Measurements from ENCODE around the gene TTC38.

TTC38 gene

DNA sequence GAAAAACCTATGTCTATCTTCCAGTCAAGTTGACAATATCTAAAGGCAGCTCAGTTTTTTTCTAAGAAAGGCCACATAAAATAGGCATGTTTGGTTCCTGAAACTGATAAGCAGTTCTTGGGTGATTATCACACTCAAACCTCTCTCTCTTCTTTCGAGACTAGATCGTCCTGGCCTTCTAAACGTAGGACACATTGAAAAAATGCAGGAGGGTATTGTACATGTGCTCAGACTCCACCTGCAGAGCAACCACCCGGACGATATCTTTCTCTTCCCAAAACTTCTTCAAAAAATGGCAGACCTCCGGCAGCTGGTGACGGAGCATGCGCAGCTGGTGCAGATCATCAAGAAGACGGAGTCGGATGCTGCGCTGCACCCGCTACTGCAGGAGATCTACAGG is 32.8 kb upstream of the TTC38 start:
- no peaks in the 10 kb centered on the region for H3K4me1 ChIP-seq (ENCODE audit: insufficient read depth, low read length)
- H3K36me3 ChIP-seq (ENCODE audit: insufficient read depth, low read length): no peaks in the 10 kb centered on the region
- H3K27me3 ChIP-seq (ENCODE audit: insufficient read depth, low read length): no peaks in the 10 kb centered on the region
- no peaks in the 10 kb centered on the region for H3K9me3 ChIP-seq (ENCODE audit: insufficient read depth, low read depth, low read length)
- 93% methylated on average over 12 of the region's 12 CpGs for WGBS
- H3K9ac ChIP-seq (ENCODE audit: low read depth, low read length): no peak overlapping the region
- H3K4me3 ChIP-seq (ENCODE audit: low read length): no peak overlapping the region
- no peak overlapping the region for H3K27ac ChIP-seq (ENCODE audit: low read depth, low read length)

- H3K9ac ChIP-seq (ENCODE audit: low read depth, low read length): no peak overlapping the region
- no peaks in the 10 kb centered on the region for H3K36me3 ChIP-seq (ENCODE audit: insufficient read depth, low read length)
- no peak overlapping the region for H3K4me3 ChIP-seq (ENCODE audit: low read length)
- H3K27me3 ChIP-seq (ENCODE audit: insufficient read depth, low read length): no peaks in the 10 kb centered on the region
- H3K9me3 ChIP-seq (ENCODE audit: insufficient read depth, low read depth, low read length): no peaks in the 10 kb centered on the region
- no peak overlapping the region for H3K27ac ChIP-seq (ENCODE audit: low read depth, low read length)
- no peaks in the 10 kb centered on the region for H3K4me1 ChIP-seq (ENCODE audit: insufficient read depth, low read length)
- 87% methylated on average over 12 of the region's 12 CpGs for WGBS
These were observed 30.2 kb upstream of the TTC38 start for GRCh38 chr22:46237453-46238124.

GRCh38 chr22:46238541-46238940 is 29.3 kb upstream of the TTC38 start:
- H3K9ac ChIP-seq (ENCODE audit: low read depth, low read length): no peak overlapping the region
- H3K36me3 ChIP-seq (ENCODE audit: insufficient read depth, low read length): no peaks in the 10 kb centered on the region
- 95% methylated on average over 16 of the region's 16 CpGs for WGBS
- no peak overlapping the region for H3K27ac ChIP-seq (ENCODE audit: low read depth, low read length)
- H3K4me1 ChIP-seq (ENCODE audit: insufficient read depth, low read length): no peaks in the 10 kb centered on the region
- H3K27me3 ChIP-seq (ENCODE audit: insufficient read depth, low read length): no peaks in the 10 kb centered on the region
- no peak overlapping the region for H3K4me3 ChIP-seq (ENCODE audit: low read length)
- H3K9me3 ChIP-seq (ENCODE audit: insufficient read depth, low read depth, low read length): no peaks in the 10 kb centered on the region

DNA sequence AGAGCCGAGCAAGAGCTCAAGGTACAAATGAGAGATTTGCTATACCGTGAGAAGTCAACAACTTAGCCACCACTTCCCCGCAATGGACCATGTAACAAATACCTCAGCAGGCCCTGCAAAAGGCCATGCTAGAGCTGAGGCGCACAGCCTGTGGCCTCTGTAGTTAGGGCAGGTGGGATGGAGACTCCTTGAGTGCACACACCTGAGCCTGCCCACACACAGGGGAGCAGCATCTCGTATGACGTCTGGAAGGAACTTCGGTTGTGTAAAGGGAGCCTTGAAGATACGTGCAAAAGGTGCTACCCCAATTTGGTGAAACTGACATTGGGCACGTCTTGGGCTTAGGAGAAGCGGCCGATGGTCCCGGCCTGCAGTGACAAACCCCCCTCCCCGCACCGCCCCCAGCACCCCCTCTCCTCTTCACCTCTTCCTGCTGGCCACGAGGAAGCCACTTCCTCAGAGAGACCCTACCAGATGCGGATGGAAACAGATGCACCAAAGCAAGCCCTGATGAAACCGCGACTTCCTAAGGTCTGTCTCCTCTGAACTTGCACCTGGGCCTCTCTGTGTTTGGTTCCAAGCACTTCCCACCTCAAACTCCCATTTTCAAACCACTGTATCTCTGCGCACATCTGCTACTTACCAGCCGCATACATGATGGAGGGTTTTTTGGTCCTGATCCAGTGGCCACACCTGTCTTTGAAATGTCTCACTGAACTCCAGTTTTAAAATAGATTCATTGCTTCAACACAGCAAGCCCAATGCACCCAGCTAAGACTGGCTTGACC is 28.4 kb upstream of the TTC38 start:
- WGBS: 94% methylated on average over 20 of the region's 20 CpGs
- H3K9me3 ChIP-seq (ENCODE audit: insufficient read depth, low read depth, low read length): no peaks in the 10 kb centered on the region
- H3K27ac ChIP-seq (ENCODE audit: low read depth, low read length): no peak overlapping the region
- H3K27me3 ChIP-seq (ENCODE audit: insufficient read depth, low read length): no peaks in the 10 kb centered on the region
- H3K9ac ChIP-seq (ENCODE audit: low read depth, low read length): no peak overlapping the region
- H3K4me1 ChIP-seq (ENCODE audit: insufficient read depth, low read length): no peaks in the 10 kb centered on the region
- H3K4me3 ChIP-seq (ENCODE audit: low read length): no peak overlapping the region
- H3K36me3 ChIP-seq (ENCODE audit: insufficient read depth, low read length): peaks cover 7% of the 10 kb centered on the region; the same call in 1 of the 2 replicates

DNA sequence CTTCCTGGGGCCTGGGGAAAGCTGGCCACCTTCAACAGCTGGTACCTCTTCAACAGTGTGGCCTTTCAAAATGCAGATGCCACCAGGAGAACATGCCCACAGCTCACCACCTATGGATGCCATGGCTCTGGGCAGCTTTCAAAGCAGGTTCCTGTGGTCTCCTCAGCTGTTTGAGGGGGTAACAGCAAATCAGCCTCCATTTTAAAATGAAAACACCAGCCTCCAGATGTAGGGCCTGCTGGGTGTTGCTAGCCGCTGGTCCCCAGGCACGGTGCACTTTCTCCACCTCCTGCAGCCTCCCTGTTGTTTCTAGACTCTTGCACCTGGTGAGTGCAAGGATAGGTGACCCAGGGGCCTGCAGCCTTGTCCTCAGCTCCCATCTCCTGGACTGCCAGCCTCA is 27.7 kb upstream of the TTC38 start:
- Histone ChIP-seq H3K4me3 (ENCODE audit: low read length) (no peak overlapping the region), H3K36me3 (ENCODE audit: insufficient read depth, low read length) (peaks cover 13% of the 10 kb centered on the region; the same call in 1 of the 2 replicates), H3K27me3 (ENCODE audit: insufficient read depth, low read length) (no peaks in the 10 kb centered on the region), H3K9me3 (ENCODE audit: insufficient read depth, low read depth, low read length) (no peaks in the 10 kb centered on the region), H3K9ac (ENCODE audit: low read depth, low read length) (no peak overlapping the region), H3K27ac (ENCODE audit: low read depth, low read length) (no peak overlapping the region), H3K4me1 (ENCODE audit: insufficient read depth, low read length) (no peaks in the 10 kb centered on the region)
- 96% methylated on average over 2 of the region's 2 CpGs for WGBS

DNA sequence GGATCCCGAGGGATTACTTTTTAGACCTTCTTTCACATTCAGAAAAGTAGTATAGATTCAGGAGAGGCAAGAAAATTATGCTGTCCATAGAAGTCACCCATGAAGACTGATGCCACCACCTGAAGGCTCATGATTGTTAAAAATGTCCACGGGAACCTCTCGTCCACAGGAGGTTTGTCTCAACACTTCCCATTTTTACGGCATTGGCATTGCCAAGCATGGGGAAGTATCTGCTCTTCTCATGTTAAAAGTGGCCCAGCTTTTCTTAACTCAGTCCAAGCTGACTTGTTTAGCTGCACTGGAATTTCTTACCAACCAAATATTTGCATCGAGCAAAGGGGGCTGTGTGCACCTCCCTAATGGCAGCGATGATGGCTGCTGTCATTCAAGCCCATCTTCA is 27.3 kb upstream of the TTC38 start:
- Histone ChIP-seq H3K9ac (ENCODE audit: low read depth, low read length) (no peak overlapping the region), H3K27me3 (ENCODE audit: insufficient read depth, low read length) (no peaks in the 10 kb centered on the region), H3K27ac (ENCODE audit: low read depth, low read length) (no peak overlapping the region), H3K36me3 (ENCODE audit: insufficient read depth, low read length) (peaks cover 18% of the 10 kb centered on the region; the same call in 1 of the 2 replicates), H3K9me3 (ENCODE audit: insufficient read depth, low read depth, low read length) (no peaks in the 10 kb centered on the region), H3K4me1 (ENCODE audit: insufficient read depth, low read length) (no peaks in the 10 kb centered on the region), H3K4me3 (ENCODE audit: low read length) (no peak overlapping the region)
- WGBS: 97% methylated on average over 6 of the region's 6 CpGs

DNA sequence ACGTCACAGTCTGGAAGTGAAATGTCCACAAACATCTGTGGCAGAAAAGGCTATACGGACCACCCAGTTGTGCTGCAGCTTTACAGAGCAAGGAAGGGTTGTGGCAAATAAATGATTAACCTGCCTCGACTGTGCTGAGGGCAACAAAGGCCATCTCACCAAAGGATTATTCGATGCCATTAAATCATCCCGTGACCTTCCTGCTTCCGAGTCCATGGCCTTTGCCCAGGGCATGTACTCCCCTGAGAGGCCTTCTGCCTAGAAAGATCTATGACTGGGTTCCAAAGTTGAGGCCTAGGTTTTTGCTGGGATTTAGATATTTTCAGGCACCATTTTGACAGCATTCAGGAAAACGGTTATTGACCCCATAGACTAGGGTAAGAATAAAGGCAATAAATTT is 26.9 kb upstream of the TTC38 start:
- Histone ChIP-seq H3K4me3 (ENCODE audit: low read length) (no peak overlapping the region), H3K9me3 (ENCODE audit: insufficient read depth, low read depth, low read length) (no peaks in the 10 kb centered on the region), H3K27me3 (ENCODE audit: insufficient read depth, low read length) (no peaks in the 10 kb centered on the region), H3K27ac (ENCODE audit: low read depth, low read length) (no peak overlapping the region), H3K4me1 (ENCODE audit: insufficient read depth, low read length) (no peaks in the 10 kb centered on the region), H3K36me3 (ENCODE audit: insufficient read depth, low read length) (peaks cover 18% of the 10 kb centered on the region; the same call in 1 of the 2 replicates), H3K9ac (ENCODE audit: low read depth, low read length) (no peak overlapping the region)
- 82% methylated on average over 7 of the region's 7 CpGs for WGBS

- no peaks in the 10 kb centered on the region for H3K27me3 ChIP-seq (ENCODE audit: insufficient read depth, low read length)
- H3K9me3 ChIP-seq (ENCODE audit: insufficient read depth, low read depth, low read length): no peaks in the 10 kb centered on the region
- WGBS: 82% methylated on average over 5 of the region's 5 CpGs
- H3K4me3 ChIP-seq (ENCODE audit: low read length): no peak overlapping the region
- no peak overlapping the region for H3K27ac ChIP-seq (ENCODE audit: low read depth, low read length)
- H3K9ac ChIP-seq (ENCODE audit: low read depth, low read length): no peak overlapping the region
- H3K4me1 ChIP-seq (ENCODE audit: insufficient read depth, low read length): no peaks in the 10 kb centered on the region
- H3K36me3 ChIP-seq (ENCODE audit: insufficient read depth, low read length): peaks cover 19% of the 10 kb centered on the region; the same call in 1 of the 2 replicates
These were observed 26.3 kb upstream of the TTC38 start for GRCh38 chr22:46241396-46242007.

DNA sequence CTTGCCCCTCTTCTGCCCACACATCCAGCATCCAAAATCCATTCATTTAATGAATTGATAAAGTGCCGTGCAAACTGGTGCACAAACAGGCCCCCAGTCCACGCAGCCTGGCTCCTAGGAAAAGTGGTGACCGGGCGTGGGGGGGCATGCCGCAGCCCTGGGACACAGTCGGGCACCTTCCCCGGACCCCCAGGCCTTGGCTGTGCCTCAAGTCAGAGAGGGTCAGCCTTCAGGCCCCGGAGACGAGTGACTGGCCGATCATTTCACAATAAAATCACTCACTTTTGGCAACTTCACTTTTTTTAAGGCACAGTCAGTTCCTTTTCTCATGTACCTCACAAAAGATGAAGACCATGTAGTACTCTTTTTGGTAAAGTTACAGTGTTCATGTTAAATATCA is 25.7 kb upstream of the TTC38 start:
- Histone ChIP-seq H3K36me3 (ENCODE audit: insufficient read depth, low read length) (peaks cover 20% of the 10 kb centered on the region; the same call in 1 of the 2 replicates), H3K9me3 (ENCODE audit: insufficient read depth, low read depth, low read length) (no peaks in the 10 kb centered on the region), H3K27ac (ENCODE audit: low read depth, low read length) (no peak overlapping the region), H3K4me3 (ENCODE audit: low read length) (no peak overlapping the region), H3K4me1 (ENCODE audit: insufficient read depth, low read length) (no peaks in the 10 kb centered on the region), H3K9ac (ENCODE audit: low read depth, low read length) (no peak overlapping the region), H3K27me3 (ENCODE audit: insufficient read depth, low read length) (no peaks in the 10 kb centered on the region)
- WGBS: 81% methylated on average over 10 of the region's 10 CpGs

DNA sequence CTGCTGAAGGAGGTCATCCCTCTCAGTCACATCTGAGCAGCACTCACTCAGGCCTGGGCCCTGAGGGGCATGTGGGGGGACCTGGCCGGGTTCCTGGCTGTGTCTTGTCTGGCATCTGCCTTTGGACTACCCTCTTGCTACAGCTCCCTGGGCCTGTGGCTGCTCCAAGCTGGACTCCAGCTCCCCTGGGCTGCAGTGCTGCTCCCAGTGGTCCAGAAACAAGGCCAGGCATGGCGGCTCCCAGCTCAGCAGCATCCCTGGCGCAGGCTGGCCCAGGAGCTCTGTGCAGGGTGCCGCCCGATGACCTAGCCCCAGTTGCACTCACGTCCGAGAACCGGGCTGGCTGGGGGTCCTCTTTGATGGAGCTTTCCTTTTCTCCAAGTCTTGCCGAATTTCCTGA is 23.0 kb upstream of the TTC38 start:
- Histone ChIP-seq H3K36me3 (ENCODE audit: insufficient read depth, low read length) (peaks cover 20% of the 10 kb centered on the region; the same call in 1 of the 2 replicates), H3K4me3 (ENCODE audit: low read length) (no peak overlapping the region), H3K9me3 (ENCODE audit: insufficient read depth, low read depth, low read length) (no peaks in the 10 kb centered on the region), H3K4me1 (ENCODE audit: insufficient read depth, low read length) (no peaks in the 10 kb centered on the region), H3K27ac (ENCODE audit: low read depth, low read length) (no peak overlapping the region), H3K27me3 (ENCODE audit: insufficient read depth, low read length) (no peaks in the 10 kb centered on the region), H3K9ac (ENCODE audit: low read depth, low read length) (no peak overlapping the region)
- WGBS: 93% methylated on average over 9 of the region's 9 CpGs

GRCh38 chr22:46245511-46245910 is 22.3 kb upstream of the TTC38 start:
- peaks cover 1% of the 10 kb centered on the region; the same call in 1 of the 2 replicates for H3K27me3 ChIP-seq (ENCODE audit: insufficient read depth, low read length)
- H3K4me1 ChIP-seq (ENCODE audit: insufficient read depth, low read length): no peaks in the 10 kb centered on the region
- H3K9ac ChIP-seq (ENCODE audit: low read depth, low read length): no peak overlapping the region
- H3K4me3 ChIP-seq (ENCODE audit: low read length): no peak overlapping the region
- H3K27ac ChIP-seq (ENCODE audit: low read depth, low read length): no peak overlapping the region
- H3K36me3 ChIP-seq (ENCODE audit: insufficient read depth, low read length): peaks cover 20% of the 10 kb centered on the region; the same call in 1 of the 2 replicates
- 89% methylated on average over 16 of the region's 16 CpGs for WGBS
- no peaks in the 10 kb centered on the region for H3K9me3 ChIP-seq (ENCODE audit: insufficient read depth, low read depth, low read length)

All from HUES64 (cell line).